Measurements from ENCODE around the gene DAPK1.

The DAPK1 gene

GRCh38 chr9:87534036-87534435 lies 36.4 kb downstream of the DAPK1 start:
- H3K4me1 ChIP-seq (ENCODE audit: low read depth, poor library complexity, severe bottlenecking) = peaks cover 17% of the 10 kb centered on the region
- no peaks in the 10 kb centered on the region for H3K36me3 ChIP-seq (ENCODE audit: insufficient read depth)
- H2AFZ ChIP-seq (ENCODE audit: low read depth) = no peak overlapping the region
- H3K27ac ChIP-seq = no peak overlapping the region
- no peak for TF ChIP-seq CTCF (conservative IDR thresholded peaks at IDR 0.05; ENCODE audit: low read depth, low read length)
- no peak overlapping the region for H3K4me2 ChIP-seq
- H4K20me1 ChIP-seq (ENCODE audit: insufficient read depth) = no peaks in the 10 kb centered on the region
- no peak overlapping the region for H3K9ac ChIP-seq
- no peak overlapping the region for H3K4me3 ChIP-seq (IDR thresholded peaks at IDR 0.05; ENCODE audit: insufficient read depth, low read depth, low read length)
- H3K27me3 ChIP-seq (ENCODE audit: insufficient read depth, low read depth) = no peaks in the 10 kb centered on the region
- H3K79me2 ChIP-seq (ENCODE audit: insufficient read depth, low read depth) = 0 out of 2 replicates have a peak, but pooled peaks cover 8% of the 10 kb centered on the region

- H3K79me2 ChIP-seq (ENCODE audit: insufficient read depth, low read depth) = 0 out of 2 replicates have a peak, but pooled peaks cover 8% of the 10 kb centered on the region
Measured at GRCh38 chr9:87534957-87535356, 37.3 kb downstream of the DAPK1 start.

GRCh38 chr9:87535817-87536539 lies 38.3 kb downstream of the DAPK1 start:
- Histone ChIP-seq H3K4me2 (no peak overlapping the region; the same call in 1 of the 2 replicates), H3K9ac (no peak overlapping the region), H3K4me3 (IDR thresholded peaks at IDR 0.05; ENCODE audit: insufficient read depth, low read depth, low read length) (no peak overlapping the region), H4K20me1 (ENCODE audit: insufficient read depth) (no peaks in the 10 kb centered on the region), H3K4me1 (ENCODE audit: low read depth, poor library complexity, severe bottlenecking) (peaks cover 17% of the 10 kb centered on the region), H3K27ac (peak overlapping the region; percentile 39), H3K36me3 (ENCODE audit: insufficient read depth) (no peaks in the 10 kb centered on the region), H2AFZ (ENCODE audit: low read depth) (no peak overlapping the region), H3K27me3 (ENCODE audit: insufficient read depth, low read depth) (no peaks in the 10 kb centered on the region), H3K79me2 (ENCODE audit: insufficient read depth, low read depth) (0 out of 2 replicates have a peak, but pooled peaks cover 8% of the 10 kb centered on the region)
- no peak for TF ChIP-seq CTCF (conservative IDR thresholded peaks at IDR 0.05; ENCODE audit: low read depth, low read length)

More at GRCh38 chr9:87534957-87535356, 37.3 kb downstream of the DAPK1 start:
- Histone ChIP-seq H4K20me1 (ENCODE audit: insufficient read depth) (no peaks in the 10 kb centered on the region), H3K4me2 (no peak overlapping the region), H2AFZ (ENCODE audit: low read depth) (no peak overlapping the region), H3K9ac (no peak overlapping the region), H3K4me1 (ENCODE audit: low read depth, poor library complexity, severe bottlenecking) (peaks cover 17% of the 10 kb centered on the region), H3K27me3 (ENCODE audit: insufficient read depth, low read depth) (no peaks in the 10 kb centered on the region), H3K36me3 (ENCODE audit: insufficient read depth) (no peaks in the 10 kb centered on the region), H3K27ac (no peak overlapping the region), H3K4me3 (IDR thresholded peaks at IDR 0.05; ENCODE audit: insufficient read depth, low read depth, low read length) (no peak overlapping the region)
- no peak for TF ChIP-seq CTCF (conservative IDR thresholded peaks at IDR 0.05; ENCODE audit: low read depth, low read length)

DNA sequence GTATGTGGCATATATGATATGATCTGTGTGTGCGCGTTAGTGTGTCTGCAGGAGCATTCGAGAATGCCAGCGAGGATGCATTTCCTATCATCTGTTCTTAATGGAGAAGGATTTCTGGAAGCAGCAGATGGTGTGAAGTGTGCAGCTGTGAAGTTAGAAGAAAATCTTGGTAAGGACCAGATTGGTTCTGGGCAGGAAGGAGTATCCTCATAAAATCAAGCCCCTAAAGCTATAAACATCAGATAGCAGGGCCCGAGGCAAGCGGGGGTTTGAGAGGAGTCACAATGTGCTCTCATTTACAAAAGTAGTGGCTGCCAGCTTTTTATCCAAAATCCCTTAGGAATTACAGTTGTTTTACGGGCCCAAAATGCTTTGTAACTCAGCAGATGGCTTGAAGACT lies 40.0 kb downstream of the DAPK1 start:
- H3K27ac ChIP-seq = no peak overlapping the region
- H3K79me2 ChIP-seq (ENCODE audit: insufficient read depth, low read depth) = 0 out of 2 replicates have a peak, but pooled peaks cover 8% of the 10 kb centered on the region
- H4K20me1 ChIP-seq (ENCODE audit: insufficient read depth) = no peaks in the 10 kb centered on the region
- H3K4me1 ChIP-seq (ENCODE audit: low read depth, poor library complexity, severe bottlenecking) = peaks cover 17% of the 10 kb centered on the region
- no peak overlapping the region for H3K4me2 ChIP-seq
- H3K36me3 ChIP-seq (ENCODE audit: insufficient read depth) = no peaks in the 10 kb centered on the region
- H3K9ac ChIP-seq = no peak overlapping the region
- no peaks in the 10 kb centered on the region for H3K27me3 ChIP-seq (ENCODE audit: insufficient read depth, low read depth)
- H3K4me3 ChIP-seq (IDR thresholded peaks at IDR 0.05; ENCODE audit: insufficient read depth, low read depth, low read length) = no peak overlapping the region
- TF ChIP-seq CTCF (conservative IDR thresholded peaks at IDR 0.05; ENCODE audit: low read depth, low read length) = no peak
- no peak overlapping the region for H2AFZ ChIP-seq (ENCODE audit: low read depth)
